Stimulated activated CD4-positive, alpha-beta T cell treated with anti-CD3 and anti-CD28 coated beads, TNF-alpha, amount 100 ng/mL, for 48 hours (primary cell): ENCODE results near the gene ZNF770.

Experiments used
- DNase-seq, 3 donors: peaks; one replicate each; pipeline ENCODE4 v3.0.0-alpha.2; 2020; ENCODE audit warnings: low read depth in 3 of 3

Gene ZNF770, protein sequence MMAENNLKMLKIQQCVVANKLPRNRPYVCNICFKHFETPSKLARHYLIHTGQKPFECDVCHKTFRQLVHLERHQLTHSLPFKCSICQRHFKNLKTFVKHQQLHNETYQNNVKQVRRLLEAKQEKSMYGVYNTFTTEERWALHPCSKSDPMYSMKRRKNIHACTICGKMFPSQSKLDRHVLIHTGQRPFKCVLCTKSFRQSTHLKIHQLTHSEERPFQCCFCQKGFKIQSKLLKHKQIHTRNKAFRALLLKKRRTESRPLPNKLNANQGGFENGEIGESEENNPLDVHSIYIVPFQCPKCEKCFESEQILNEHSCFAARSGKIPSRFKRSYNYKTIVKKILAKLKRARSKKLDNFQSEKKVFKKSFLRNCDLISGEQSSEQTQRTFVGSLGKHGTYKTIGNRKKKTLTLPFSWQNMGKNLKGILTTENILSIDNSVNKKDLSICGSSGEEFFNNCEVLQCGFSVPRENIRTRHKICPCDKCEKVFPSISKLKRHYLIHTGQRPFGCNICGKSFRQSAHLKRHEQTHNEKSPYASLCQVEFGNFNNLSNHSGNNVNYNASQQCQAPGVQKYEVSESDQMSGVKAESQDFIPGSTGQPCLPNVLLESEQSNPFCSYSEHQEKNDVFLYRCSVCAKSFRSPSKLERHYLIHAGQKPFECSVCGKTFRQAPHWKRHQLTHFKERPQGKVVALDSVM

DNA sequence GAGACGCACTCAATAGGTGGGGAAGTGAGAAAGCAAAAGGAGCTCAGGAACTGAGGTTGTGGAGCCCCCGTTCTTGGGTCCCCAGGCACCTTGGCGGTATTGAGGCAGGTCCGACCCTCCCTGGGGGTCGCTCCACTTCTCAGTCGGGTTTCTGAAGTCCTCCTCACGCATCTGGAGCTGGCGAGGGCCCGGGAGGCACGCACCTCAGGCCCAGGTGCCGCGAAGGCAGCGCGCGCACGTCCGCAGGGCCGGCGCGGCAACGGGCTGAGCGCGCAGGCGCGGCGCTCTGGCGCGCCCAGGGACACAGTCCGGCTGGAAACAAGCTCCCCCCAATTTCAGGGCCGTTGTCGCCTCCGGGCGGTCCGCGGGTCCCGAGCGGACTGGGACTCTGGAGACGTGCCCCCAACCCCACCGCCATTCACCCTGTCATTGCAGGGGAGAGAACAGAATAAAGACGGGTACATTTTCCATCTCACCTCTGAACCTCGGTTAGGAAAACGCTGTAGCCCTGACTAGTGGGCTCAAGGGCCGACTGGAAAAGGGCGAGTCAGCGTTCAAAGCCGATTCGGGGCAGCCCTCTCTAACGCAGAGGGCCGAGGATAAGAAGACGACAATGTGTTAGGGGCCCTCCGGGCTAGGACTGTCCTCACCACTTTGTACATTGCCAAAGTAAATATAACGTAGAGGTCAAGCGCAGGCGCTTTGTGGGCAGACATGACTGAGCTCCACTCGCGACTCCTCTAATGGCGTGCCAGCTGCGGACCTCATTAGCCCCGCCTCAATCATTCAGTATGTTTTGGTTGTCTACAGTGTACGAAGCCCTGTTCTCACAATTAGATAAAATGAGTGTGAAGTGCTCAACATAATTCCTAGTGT is at the start of gene ZNF770:
Gene ZNF770 (minus strand): TSS at position 261 of the 876 bp plus-strand sequence. CDS start 4,853 bp downstream, outside the sequence.
- DNase-seq: peak; percentile 61 to 71 (median 69)

DNA sequence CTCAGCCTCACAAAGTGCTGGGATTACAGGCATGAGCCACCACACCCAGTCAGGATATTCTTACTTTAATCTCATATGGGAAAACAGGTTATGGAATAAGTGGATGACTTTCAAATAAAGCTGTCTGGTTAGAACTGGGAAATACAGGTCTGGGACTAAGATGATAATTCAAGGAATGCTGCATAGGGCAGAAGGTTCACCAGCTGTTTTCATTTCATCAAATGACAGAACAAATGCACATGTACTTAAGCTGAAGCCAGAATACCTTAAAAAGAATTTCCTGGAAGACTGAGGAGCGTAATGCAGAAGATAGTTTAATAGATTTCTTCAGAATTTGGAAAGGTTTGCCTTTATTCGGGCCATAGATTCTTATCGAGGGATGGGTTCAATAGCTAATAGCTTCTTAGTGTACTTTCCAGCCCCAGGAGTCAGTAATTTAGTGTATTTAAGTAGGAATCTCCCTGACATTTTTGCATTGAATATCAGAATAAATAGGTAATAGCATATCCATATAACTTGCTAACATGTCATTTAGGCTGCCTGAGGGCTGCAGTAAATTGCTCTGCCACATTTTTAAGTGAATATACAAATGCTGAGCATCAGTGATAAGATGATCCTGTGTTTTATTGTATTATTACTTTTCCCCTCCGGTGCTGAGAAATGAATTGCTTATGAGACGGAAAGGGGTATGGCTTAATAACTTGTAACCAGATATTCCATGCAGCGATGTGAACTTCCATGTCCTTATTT is 40.3 kb upstream of the ZNF770 start:
- DNase-seq: no peak

DNA sequence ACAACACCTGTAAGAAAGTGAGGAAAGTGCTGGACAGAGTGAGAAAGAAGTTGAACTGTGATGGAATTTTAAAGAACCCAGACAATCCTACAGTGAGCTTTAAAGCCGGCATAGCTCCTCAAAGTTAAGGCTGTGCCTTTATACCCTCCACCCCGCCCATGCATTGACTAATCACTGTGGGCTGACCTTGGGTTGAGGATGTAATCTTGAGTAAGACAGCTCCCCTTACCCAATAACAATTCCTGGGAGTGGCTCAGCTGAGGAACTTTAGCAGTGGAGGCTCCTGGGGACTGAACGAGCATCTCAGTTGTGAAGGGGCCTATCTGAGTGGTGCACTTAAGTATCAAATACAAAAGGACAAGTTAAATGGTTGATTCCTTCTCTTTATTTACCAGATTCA is 35.7 kb upstream of the ZNF770 start:
- DNase-seq: no peak

DNA sequence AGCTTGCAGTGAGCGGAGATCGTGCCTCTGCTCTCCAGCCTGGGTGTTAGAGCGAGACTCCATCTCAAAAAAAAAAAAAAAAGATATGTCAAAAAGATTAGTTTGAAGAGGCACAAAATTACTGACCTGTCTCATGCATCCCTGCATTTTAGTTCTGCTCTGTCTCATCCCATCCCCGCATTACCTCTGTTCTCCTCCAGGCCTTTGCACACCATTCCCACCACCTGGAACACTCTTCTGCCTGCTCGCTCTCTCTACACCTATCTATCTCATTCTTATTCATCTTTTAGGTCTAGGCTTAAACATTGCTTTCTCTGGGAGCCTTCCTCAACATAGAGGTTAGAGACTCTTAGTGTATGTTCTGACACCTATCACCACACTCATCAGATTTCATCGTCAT is 32.9 kb upstream of the ZNF770 start:
- DNase-seq: no peak

DNA sequence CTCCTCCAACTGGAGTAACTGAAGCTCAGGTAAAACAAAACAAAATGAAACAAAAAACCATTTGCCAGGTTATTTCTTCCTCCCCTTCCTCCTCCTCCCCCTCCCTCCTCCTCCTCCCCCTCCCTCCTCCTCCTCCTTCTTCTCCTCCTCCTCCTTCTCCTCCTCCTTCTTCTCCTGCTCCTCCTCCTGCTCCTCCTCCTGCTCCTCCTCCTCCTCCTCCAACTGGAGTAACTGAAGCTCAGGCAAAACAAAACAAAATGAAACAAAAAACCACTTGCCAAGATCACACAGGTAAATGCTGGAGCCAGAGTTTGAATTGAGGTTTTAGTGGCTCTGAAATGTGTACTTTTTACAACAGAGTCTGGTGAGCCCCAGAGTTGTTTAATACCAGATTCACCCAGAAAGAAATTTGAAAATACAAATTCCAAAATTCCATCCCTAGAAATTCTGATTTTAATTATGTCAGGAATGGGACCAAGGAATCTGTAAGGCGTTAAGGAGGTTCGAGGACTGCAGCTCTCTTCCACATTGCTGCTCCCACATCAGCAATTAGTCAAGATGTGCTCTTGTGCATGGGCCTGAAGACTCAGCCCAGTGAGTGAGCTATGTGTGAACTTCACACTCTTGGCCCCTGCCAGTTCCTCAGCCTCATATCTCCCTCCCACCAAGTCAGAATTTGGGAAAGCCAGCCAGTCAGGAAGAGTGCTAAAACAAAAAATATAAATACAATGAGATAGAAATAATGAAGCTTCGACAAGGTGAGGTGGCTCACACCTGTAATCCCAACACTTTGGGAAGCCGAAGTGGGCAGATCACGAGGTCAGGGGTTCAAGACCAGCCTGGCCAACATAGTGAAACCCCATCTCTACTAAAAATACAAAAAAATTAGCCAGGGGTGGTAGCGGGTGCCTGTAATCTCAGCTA is 31.6 kb upstream of the ZNF770 start:
- DNase-seq: no peak

DNA sequence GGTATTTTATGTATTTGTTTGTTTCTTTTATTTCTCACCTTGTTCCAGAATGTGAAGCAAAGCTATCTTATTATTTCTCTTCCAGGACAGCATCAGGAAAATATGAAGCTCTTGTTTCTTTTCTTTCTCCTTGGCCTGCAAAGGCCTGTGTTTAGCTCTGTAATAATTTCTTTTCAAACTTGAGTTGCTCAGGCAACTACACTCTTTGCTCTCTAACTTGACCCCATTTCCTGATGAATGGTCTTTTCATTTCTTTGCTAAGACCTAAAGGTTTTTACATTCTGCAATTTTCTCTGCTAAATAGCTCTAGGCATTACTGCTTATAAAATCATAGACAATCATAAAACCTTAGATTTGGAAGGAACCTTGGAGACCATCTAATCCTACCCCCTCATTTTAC is 26.2 kb upstream of the ZNF770 start:
- no peak for DNase-seq

DNA sequence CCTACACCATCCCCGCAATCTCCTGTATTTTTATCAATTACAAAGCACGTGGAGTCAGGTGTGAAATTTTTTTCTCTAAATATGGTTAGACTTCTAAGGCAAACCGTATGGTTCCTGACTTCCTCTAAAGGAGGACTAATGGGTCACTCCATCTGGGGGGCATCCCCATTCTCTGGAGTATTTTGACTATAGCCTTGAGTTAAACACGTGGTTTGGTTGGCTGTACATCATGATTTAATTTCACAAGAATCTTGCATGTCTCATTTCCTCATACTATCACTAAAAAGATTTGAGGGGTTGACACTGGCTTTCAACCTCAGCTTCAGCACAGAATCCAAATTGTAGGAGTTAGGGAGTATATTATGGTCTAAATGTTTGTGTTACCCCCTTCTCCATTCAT is 25.3 kb upstream of the ZNF770 start:
- no peak for DNase-seq

DNA sequence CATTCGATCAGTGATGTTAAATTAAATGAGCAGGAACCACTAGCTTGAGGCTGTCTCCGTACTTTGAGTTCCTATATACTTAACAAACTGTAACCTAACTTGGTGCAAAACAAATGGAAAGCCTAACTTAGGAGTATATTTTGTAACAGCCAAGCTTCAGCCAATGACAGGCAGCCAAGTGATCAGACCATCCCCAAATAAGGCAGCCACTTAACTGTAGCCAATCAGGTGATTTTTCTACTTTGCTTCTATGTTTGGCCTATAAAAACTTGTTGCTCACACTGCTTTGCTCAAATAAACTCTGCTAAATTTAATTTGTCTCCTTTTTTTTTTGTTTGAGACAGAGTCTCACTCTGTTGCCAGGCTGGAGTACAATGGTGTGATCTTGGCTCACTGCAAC is 19.3 kb upstream of the ZNF770 start:
- no peak for DNase-seq

DNA sequence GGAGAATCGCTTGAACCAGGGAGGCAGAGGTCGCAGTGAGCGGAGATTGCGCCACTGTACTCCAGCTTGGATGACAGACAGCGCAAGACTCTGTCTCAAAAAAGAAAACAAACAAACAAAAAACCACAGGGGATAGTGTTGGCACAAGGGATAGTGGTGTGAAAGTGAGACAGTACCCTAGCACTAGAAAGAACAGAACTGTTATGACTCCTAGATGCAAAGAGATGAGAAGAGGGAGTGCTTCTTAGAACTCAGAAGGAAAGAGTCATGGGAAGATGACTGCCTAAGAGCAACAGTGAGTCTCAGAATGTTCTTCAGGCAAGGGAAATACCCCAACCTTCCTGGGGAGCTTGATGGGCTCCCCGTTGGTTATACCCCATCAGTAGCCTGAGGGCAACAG is 17.8 kb upstream of the ZNF770 start:
- DNase-seq: no peak

DNA sequence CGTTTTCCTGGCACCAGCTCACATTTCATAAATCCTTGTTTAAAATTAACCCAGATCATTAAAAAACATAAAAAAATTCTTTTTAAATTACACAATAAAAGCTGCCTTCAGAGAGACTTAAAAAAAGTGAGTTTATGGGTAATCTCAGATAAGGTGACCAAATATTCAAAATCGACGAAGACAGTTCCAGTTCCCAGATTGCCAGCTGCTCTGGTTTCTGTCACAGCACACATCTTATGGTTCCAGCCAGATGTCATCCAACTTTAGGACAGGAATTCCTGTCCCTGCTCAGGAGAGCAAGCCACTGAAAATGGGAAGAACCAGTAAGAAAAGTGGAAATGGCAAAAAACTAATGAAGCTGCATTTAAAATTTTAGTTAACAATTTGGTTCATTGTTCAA is 15.8 kb upstream of the ZNF770 start:
- DNase-seq: no peak

DNA sequence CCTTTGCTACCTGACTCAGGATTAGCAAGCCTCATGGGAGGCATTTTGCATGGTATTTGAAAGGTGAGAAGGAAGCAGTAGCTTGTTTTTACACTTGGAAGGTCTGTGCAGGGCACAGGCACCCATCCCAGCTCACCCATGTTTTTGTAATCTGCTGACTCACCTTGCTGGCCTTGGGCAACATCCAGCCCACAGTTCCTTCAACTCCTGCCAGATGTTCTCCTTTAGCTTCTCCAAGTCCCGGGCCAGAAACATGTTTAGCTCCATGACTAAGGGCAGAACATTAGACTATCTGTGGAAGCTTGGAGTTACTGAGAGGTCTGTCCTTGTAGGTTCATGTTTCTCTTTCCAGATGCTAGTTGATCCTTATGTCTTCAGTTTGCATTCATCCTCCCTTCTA is 12.4 kb upstream of the ZNF770 start:
- DNase-seq: no peak

DNA sequence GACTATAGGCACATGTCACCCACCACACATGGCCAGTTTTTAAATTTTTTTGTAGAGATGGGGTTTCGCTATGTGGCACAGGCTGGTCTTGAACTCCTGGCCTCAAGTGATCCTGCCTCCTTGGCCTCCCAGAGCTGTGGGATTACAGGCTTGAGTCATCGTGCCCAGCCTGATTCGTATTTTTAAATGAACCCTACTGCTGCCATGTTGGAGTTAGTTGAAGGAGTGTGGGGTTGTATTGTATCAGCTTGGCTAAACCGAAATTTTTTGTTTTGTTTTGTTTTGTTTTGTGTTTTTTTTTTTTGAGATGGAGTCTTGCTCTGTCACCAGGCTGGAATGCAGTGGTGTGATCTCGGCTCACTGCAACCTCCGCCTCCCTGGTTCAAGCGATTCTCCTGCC is 11.8 kb upstream of the ZNF770 start:
- DNase-seq: no peak

DNA sequence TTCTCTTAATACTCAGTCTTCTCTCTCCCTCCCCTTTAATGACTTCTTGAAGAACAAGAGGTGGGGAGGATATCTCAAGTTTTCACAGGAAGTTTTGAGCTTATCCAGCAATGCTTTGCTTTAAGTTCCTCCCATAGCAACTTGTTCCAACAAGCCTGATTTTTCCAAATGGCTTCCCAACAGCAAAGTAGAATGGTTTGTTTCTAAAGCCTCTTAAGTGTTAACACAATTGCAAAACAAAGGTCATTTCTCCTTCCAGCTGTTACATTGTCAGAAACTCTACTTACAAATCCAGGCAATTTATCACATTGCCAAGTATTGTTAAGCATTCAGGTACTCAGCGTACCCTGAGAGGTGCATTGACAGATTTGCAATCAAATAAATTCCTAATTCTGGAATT is 6.8 kb upstream of the ZNF770 start:
- DNase-seq: no peak

DNA sequence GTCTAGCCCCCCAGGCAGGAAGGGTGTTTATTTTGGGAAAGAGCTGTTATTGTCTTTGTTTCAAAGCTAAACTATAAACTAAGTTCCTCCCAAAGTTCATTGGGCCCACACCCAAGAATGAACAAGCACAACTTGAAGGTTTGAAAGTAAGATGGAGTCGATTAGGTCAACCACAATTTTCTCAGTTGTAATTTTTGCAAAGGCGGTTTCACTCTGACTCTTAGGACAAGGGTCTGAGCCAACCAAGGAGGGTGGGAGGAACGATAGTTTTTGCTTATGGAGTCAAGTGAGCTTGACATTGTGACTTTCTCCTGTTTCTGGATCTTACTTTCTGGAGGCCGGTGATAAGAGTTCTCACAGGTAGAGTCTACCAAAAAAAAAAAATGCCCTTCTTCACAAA is 5.8 kb upstream of the ZNF770 start:
- DNase-seq: no peak

DNA sequence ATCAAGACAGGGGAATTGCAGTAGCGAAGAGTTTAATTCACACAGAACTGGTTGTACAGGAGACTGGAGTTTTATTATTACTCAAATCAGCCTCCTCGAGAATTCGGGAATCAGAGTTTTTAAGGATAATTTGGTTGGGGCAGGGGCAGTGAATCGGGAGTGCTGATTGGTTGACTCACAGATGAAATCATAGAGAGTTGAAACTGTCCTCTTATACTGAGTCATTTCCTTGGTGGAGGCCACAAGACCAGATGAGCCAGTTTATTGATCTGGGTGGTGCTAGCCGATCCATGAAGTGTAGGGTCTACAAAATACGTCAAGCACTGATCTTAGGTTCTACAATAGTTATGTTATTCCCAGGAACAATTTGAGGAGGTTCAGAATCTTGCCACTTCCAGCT is 5.3 kb upstream of the ZNF770 start:
- no peak for DNase-seq

DNA sequence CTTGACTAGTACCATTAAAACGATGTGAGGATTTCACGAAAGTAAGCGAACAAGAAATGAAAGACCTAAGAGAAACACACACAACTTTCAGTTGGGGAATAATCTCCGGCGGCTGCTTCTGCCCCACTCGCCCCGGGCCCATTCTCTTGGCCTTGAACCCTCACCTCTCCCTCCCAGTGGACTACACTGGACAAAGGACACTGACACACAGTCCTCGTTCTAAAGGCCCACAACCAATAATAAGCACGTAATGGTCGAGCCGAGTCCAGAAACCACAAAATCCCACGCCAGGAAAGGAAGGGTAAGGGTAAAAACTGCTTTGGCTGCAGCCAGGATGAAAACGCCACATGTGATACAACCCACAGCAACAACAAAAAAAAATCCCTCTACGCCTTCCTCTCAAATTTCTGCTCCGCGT is 469 bp downstream of the ZNF770 start:
- no peak for DNase-seq

DNA sequence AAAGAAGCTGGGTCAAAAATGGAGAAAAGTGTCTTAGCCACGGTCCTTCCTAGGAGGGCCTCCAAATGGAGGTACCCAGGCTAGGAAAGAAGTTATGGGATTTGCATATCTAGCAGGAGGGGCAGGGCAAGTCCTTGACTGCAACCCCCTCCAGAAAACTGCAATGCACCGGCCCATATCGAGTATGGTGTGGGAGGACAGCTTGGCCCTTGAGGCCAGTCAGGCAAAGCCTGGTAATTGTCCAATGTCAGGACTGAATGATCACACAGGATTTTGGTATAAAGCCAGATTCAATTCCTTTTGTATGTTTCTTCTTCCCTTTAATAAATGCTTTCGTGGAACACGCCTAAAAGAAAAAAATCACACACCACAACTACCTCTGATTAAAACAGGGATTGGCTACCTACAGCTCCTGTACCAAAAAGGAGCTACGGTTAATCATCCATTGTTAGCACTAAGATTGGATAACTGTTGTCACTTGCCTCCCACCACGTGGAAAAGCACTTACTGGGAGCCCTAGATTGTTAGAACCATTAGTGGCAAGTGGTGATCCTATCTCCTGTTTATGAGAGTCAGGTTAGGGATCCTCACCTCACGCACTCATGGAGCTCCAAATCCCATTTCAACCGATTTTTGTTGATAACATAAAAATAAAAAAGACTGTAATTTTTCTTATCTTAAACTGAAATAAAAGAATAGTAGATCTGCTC is 1.2 kb downstream of the ZNF770 start:
- no peak for DNase-seq

DNA sequence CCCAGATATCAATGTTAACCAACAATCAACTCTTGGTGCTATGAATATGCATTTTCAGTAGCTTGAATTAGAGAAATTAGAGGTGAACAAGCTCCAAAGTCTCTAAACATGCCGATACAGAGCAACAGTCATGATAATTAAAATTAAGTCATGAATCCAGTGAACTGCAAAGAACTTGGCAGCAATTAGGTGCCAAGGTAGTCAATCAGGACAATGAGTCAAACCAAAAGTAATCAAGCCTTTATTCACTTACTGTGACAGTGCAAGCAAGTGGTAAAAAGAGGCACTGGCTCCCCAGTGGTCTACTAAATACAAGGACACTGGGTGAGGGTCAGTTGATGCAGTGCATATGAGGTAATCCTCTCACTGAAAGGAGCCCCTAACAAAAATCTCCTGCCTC is 1.8 kb downstream of the ZNF770 start:
- DNase-seq: no peak

DNA sequence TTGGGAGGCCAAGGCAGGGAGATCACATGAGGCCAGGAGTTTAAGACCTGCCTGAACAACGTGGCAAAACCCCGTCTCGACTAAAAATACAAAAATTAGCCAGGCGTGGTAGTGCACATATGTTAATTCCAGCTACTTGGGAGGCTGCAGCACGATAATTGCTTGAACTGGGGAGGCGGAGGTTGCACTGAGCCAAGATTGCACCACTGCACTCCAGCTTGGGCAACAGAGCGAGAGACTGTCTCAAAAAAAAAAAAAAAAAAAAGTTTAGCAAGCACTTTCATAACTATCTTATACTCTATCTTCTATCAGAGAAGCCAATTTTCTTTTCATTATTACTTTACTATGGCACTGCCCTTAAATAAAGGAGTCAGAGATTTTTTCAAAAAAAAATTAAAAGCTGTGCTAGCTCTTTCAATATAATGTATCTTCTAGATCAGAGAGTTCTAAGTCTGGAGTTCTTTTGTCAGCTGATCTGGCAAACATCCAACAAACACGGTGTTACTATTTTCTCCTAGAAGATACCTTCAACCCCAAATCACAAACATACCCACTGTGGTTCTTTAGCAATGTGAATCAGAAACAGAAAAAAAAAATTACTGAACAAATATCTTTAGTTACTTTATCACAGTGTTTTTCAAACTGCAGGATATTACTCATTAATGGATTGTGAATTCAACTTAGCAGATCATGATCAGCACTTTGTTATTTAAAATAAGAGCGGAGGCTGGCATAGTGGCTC is 3.0 kb downstream of the ZNF770 start:
- DNase-seq: no peak
